ENCODE measurements around the gene ATG9B. TPM values are rescaled to one million over a fixed set of nuclear protein-coding genes. Genes with fewer than 3 reads are reported as not detected.
"Not testable (repeated sequence)": the region's sequence is repeated elsewhere in the genome, so short reads cannot be mapped to it uniquely, and the experiment has no call there.

The ATG9B gene
- total RNA-seq, 2 experiments from 2014 or later, result 7.9 to 8.6 TPM

DNA sequence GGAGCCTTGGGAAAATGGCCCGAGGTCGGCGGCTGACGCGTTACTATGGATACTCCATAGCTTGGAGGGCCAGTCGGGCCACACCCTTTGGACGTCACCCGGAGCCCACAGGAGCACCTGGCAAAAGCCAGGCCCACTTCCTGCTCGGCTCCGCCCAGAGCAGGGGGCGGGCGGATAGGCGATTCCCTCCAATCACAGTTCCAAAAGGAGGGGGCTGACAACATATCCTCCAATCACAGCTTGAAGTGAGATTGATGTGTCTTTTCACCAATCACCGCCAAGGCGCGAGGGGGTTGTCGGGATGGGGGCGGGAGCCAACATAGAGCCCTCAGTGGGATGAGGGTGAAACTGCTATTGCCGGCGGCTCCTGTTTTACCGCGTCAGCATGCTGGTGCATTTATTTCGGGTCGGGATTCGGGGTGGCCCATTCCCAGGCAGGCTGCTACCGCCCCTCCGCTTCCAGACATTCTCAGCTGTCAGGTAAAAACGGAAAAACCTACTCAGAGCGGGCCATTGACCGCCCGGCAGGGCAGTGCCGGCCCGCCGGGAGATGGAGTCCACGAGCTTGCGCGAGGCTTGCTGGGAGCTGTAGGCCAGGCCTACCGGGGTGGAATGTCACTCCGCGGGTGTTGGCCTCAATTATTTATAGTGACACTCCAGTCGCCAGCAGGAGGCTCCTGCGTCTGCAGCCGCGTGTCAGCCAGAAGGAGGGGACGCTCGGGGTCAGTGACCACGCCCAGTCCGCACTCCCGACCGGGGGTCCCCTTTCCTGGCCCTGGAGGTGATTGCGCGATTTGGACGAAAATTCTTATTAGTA is 4.0 kb upstream of the ATG9B start, which contains the start of gene ABCB8:
ABCB8 (plus strand) TSS at position 320 of the 817 bp plus-strand sequence; CDS start at position 386, 66 bp downstream.
- CTCF ChIA-PET, result interaction anchor here (0.7 to 2.1 kb wide), 27 partner anchors 10 to 141 kb away, joined by 3 to 38 read pairs (median 5); partner anchors contain the start of genes AGAP3 and FASTK
- Mint-ChIP-seq H3K4me3 (peak within 1 kb of the TSS; percentile 95), H3K9me3 (no peaks in the 10 kb centered on the region), H3K27me3 (no peaks in the 10 kb centered on the region), H3K4me1 (peaks cover 31% of the 10 kb centered on the region), H3K27ac (peak within 1 kb of the TSS; percentile 85), H3K36me3 (ENCODE audit: low read depth) (peaks cover 8% of the 10 kb centered on the region)
- POLR2A ChIA-PET, result interaction anchor here (1.3 to 2.0 kb wide), 11 partner anchors 10 to 61 kb away, joined by 3 to 50 read pairs (median 7); partner anchors contain the start of genes SLC4A2 and TMUB1
- peak; percentile 99 for DNase-seq

DNA sequence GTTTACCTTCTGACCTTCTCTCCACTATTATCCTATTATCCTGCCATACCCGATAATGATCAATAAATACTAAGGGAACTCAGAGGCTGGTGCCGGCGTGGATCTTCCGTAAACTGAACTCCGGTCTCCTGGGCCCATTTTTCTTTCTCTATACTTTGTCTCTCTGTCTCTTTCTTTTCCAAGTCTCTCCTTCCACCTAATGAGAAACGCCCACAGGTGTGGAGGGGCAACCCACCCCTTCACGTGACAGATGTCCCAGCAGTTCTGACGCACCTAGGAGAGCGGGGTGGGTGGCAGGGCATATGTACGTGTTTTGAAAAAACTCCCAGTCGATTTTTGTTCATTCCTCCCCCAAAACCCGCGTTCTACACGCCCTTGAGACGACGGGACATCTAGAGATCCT is 3.4 kb upstream of the ATG9B start:
- ChIA-PET POLR2A (interaction anchor here (1.3 to 2.0 kb wide), 11 partner anchors 11 to 61 kb away, joined by 3 to 50 read pairs (median 7); partner anchors contain the start of genes SLC4A2 and TMUB1), CTCF (interaction anchor here (0.9 to 2.1 kb wide), 22 partner anchors 9 to 129 kb away, joined by 3 to 38 read pairs (median 6); partner anchors contain the start of gene AGAP3)
- H3K27ac Mint-ChIP-seq, result peak overlapping the region; percentile 85
- H3K4me3 Mint-ChIP-seq, result peak overlapping the region; percentile 95
- H3K9me3 Mint-ChIP-seq; H3K36me3 Mint-ChIP-seq (ENCODE audit: low read depth); DNase-seq; H3K27me3 Mint-ChIP-seq: not testable (repeated sequence)
- H3K4me1 Mint-ChIP-seq, result peaks cover 31% of the 10 kb centered on the region

DNA sequence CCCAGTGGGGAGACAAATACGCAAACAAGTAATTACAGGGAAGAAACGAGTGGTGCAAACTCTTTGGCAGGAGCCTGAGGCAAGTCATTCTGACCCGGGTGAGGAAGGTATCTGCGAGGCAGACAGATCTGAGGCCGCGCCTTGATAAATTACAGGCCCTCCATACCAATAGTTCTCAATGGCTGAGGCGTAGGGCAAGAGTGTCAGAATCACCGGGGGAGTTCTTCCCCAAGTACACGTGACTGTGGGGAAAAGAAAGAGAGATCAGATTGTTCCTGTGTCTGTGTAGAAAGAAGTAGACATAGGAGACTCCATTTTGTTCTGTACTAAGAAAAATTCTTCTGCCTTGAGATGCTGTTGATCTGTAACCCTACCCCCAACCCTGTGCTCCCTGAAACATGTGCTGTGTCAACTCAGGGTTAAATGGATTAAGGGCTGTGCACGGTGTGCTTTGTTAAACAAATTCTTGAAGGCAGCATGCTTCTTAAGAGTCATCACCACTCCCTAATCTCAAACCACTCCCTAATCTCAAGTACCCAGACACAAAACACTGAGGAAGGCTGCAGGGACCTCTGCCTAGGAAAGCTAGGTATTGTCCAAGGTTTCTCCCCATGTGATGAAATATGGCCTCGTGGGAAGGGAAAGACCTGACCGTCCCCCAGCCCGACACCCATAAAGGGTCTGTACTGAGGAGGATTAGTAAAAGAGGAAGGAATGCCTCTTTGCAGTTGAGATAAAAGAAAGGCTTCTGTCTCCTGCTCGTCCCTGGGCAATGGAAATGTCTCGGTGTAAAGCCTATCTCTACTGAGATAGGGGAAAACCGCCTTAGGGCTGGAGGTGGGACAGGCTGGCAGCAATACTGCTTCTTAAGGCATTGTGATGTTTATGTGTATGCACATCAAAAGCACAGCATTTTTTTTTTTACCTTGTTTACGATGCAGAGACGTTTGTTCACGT is 2.8 kb upstream of the ATG9B start:
- ChIA-PET CTCF (interaction anchor here (1.0 to 2.1 kb wide), 13 partner anchors 8 to 129 kb away, joined by 3 to 38 read pairs (median 7); no protein-coding TSS in a partner anchor), POLR2A (interaction anchor here (1.5 to 2.0 kb wide), 10 partner anchors 10 to 57 kb away, joined by 4 to 50 read pairs (median 8); partner anchors contain the start of genes SLC4A2 and TMUB1)
- H3K27me3 Mint-ChIP-seq; DNase-seq; H3K36me3 Mint-ChIP-seq (ENCODE audit: low read depth); H3K9me3 Mint-ChIP-seq: not testable (repeated sequence)
- Mint-ChIP-seq H3K27ac (peak overlapping the region; percentile 85), H3K4me3 (peak overlapping the region; percentile 95), H3K4me1 (peaks cover 31% of the 10 kb centered on the region)

DNA sequence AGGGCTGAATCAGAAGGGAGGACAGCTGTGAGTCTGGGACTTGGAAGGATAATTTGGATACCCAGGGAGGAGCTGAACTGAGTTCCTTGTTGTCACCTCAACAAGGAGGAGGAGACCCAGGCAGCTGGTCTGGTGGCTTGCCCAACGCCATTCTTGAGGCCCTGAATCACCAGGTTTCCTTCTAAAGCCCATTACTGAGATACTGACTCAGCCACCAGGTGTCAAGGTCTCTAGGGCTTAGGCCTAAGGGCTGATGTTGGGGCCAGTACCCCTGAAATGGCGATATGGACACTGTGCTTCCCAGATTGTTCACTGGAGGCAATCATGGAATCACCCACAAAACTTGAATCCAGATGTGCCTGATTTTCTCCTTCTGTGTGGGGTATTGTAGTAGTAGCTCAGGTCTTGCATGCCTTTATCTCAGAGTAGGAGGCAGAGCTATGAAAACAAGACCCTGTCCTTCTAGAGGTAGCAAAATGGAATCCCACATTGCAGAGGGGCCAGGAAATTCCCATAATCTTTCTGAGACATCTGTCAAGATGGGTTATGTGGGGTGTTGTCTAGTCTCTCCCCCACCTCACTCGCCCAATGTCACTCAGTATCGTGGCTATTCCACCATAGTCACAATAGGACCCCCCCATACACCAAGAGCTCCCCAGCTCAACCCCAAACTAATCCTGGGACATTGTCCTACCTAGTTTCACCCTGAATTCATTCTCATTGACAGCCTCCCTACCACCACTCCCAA is 1.8 kb upstream of the ATG9B start:
- ChIA-PET CTCF (interaction anchor here (1.0 to 1.8 kb wide), 6 partner anchors 8 to 84 kb away, joined by 3 to 10 read pairs (median 4); no protein-coding TSS in a partner anchor), POLR2A (interaction anchor here (1.8 to 1.9 kb wide), 2 partner anchors 12 to 15 kb away, joined by 5 to 7 read pairs; no protein-coding TSS in a partner anchor)
- Mint-ChIP-seq H3K4me3 (no peak overlapping the region), H3K27me3 (peaks cover 6% of the 10 kb centered on the region), H3K27ac (no peak overlapping the region), H3K4me1 (peaks cover 26% of the 10 kb centered on the region), H3K36me3 (ENCODE audit: low read depth) (peaks cover 3% of the 10 kb centered on the region), H3K9me3 (no peaks in the 10 kb centered on the region)
- DNase-seq, result no peak

DNA sequence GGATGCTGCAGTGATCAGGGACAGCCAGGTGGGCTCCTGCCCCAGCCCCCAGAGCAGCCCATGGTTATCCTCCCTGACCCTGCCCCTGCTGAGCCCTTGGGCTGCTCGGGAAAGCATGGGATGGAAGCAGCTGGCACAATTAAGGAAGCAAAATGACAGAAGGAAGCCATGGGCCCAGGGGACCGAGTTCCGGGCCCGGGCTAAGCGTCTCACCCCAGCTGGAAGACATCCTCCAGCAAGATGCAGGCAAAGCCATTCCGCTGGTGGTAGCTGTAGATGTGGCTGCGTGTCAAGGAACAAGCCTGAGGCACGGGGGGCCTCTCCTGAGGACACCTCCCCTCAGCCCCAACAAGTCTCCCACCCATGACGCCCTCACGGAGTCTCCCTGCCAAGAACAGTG is 1.1 kb downstream of the ATG9B start:
- ChIA-PET CTCF (interaction anchor here (2.0 kb wide), 1 partner anchor 38 kb away, joined by 8 read pairs; no protein-coding TSS in a partner anchor), POLR2A (no interaction called here)
- Mint-ChIP-seq H3K36me3 (ENCODE audit: low read depth) (peaks cover 3% of the 10 kb centered on the region), H3K27me3 (peaks cover 31% of the 10 kb centered on the region), H3K9me3 (no peaks in the 10 kb centered on the region), H3K27ac (no peak overlapping the region), H3K4me3 (no peak overlapping the region), H3K4me1 (peaks cover 30% of the 10 kb centered on the region)
- DNase-seq, result no peak

DNA sequence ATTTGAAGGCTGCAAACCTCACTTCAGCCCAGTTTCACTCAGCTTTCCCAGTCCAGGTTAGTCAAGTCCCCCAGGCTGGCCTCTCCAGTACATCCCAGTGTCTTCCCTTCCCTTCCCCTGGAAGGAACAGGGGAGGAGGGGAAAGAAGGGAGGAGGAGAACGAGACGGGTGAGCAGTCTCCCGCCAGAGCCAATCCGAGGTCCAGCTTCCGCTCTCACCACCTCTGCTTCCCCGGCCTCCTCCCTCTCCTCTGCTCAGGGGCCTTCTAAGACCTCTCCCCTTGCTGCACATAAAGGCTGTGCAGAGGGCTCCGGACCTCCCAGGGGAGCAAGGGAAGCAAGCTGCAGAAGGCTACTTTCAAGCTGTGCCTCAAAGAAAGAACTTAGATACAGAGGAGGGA is 4.1 kb downstream of the ATG9B start:
- Mint-ChIP-seq H3K27ac (no peak overlapping the region), H3K4me3 (no peak overlapping the region), H3K9me3 (no peaks in the 10 kb centered on the region), H3K36me3 (ENCODE audit: low read depth) (peaks cover 6% of the 10 kb centered on the region), H3K4me1 (peaks cover 41% of the 10 kb centered on the region), H3K27me3 (peaks cover 32% of the 10 kb centered on the region)
- no peak for DNase-seq
- ChIA-PET CTCF (interaction anchor here (1.1 to 5.7 kb wide), 4 partner anchors 11 to 112 kb away, joined by 3 to 57 read pairs (median 7); no protein-coding TSS in a partner anchor), POLR2A (interaction anchor here (3.4 to 7.7 kb wide), 2 partner anchors 8 to 11 kb away, joined by 34 to 50 read pairs; partner anchors contain the start of gene ABCB8)

DNA sequence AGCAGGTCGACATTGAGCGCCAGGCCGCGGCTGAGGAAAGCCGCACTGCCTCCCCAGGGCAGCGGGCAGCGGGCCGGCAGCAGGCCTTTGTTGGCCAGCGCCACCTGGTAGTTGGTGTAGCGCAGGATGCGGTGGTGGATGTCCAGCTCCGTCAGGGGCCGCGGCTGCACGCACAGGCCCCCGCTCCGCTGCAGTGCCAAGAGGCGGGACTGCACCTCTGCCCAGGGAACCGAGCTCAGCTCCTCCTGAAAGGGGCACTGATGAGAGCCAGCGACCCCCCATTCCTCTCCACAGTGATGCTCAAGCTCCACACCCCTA is 5.2 kb downstream of the ATG9B start:
- no peak overlapping the region for H3K27ac Mint-ChIP-seq
- peaks cover 32% of the 10 kb centered on the region for H3K27me3 Mint-ChIP-seq
- no peaks in the 10 kb centered on the region for H3K9me3 Mint-ChIP-seq
- peak overlapping the region; percentile 18 for H3K4me3 Mint-ChIP-seq
- H3K4me1 Mint-ChIP-seq, result peaks cover 52% of the 10 kb centered on the region
- H3K36me3 Mint-ChIP-seq (ENCODE audit: low read depth), result peaks cover 14% of the 10 kb centered on the region
- ChIA-PET POLR2A (interaction anchor here (0.6 to 7.7 kb wide), 8 partner anchors 9 to 263 kb away, joined by 3 to 50 read pairs (median 4); partner anchors contain the start of gene ABCB8), CTCF (interaction anchor here (0.9 to 5.7 kb wide), 28 partner anchors 9 to 517 kb away, joined by 3 to 57 read pairs (median 4); partner anchors contain the start of genes ABCB8 and SLC4A2)
- DNase-seq, result no peak

DNA sequence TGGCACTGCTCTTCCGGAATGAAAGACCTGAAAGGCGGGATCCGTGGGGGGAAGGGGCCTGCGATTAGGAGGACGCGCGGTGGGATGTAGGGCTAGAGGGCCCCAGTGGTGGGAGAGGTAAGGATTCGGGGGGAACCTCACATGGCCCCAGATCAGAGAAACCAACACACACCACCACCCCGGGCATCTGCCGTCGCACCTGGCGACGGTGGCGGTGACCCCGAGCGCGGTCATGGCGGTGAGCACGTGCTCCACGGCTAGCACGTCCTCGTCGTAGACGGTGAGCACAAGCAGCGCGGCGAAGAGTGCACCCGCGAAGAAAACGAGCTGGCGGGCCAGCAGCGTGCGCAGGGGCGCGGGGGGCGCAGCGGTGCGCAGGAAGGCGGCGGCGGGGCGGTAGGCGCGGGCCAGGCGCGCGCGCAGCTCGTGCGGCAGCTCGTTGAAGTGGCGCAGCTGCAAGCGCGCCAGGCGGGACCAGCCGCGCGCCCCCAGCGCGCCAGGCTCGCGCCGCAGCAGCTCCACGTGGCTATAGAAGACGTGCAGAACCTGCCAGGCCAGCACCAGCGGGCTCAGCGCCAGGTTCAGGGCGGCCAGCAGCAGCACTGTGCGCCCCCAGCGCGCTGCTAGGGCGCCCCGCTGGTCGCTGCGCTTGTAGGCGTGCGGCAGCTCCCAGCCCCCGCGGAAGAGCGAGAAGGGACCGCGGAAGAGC is 5.7 kb downstream of the ATG9B start:
- CTCF ChIA-PET, result interaction anchor here (0.6 to 5.7 kb wide), 39 partner anchors 8 to 516 kb away, joined by 3 to 57 read pairs (median 4); partner anchors contain the start of genes ABCB8, FASTK, NOS3 and SLC4A2
- Mint-ChIP-seq H3K36me3 (ENCODE audit: low read depth) (peaks cover 14% of the 10 kb centered on the region), H3K4me1 (peaks cover 58% of the 10 kb centered on the region), H3K27ac (no peak overlapping the region), H3K4me3 (peak overlapping the region; percentile 66), H3K27me3 (peaks cover 32% of the 10 kb centered on the region), H3K9me3 (no peaks in the 10 kb centered on the region)
- peak; percentile 38 for DNase-seq
- POLR2A ChIA-PET, result interaction anchor here (0.6 to 7.7 kb wide), 10 partner anchors 9 to 570 kb away, joined by 3 to 50 read pairs (median 4); partner anchors contain the start of gene ABCB8

DNA sequence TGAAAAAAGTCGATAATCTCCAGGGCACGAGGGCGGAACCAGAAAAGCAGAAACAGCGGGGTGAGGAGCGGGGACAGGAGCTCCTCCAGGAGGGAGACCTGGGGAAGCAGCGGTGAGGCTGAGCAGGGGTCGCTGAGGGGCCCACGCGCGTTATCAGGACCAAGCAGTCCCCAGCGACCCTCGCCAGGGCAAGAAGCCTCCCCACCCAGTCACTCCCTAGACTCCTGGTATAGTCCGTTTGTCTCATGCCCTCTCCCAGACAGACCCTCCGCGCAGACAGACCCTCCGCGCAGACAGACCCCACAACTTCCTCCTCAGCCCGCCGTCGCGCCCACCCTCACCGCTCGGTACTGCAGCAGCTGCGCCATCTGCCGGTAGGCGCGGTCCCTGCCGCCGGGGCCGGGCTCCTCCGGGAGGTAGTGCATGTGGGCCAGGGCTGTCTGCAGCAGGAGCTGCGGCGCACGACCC is 6.3 kb downstream of the ATG9B start:
- Mint-ChIP-seq H3K9me3 (no peaks in the 10 kb centered on the region), H3K4me3 (peak overlapping the region; percentile 66), H3K27ac (no peak overlapping the region), H3K4me1 (peaks cover 61% of the 10 kb centered on the region), H3K36me3 (ENCODE audit: low read depth) (peaks cover 14% of the 10 kb centered on the region), H3K27me3 (peaks cover 32% of the 10 kb centered on the region)
- DNase-seq, result peak; percentile 82
- CTCF ChIA-PET, result interaction anchor here (0.6 to 5.7 kb wide), 39 partner anchors 8 to 516 kb away, joined by 3 to 57 read pairs (median 4); partner anchors contain the start of genes ABCB8, FASTK, NOS3 and SLC4A2
- POLR2A ChIA-PET, result interaction anchor here (0.6 to 7.7 kb wide), 10 partner anchors 8 to 569 kb away, joined by 3 to 50 read pairs (median 4); partner anchors contain the start of gene ABCB8

DNA sequence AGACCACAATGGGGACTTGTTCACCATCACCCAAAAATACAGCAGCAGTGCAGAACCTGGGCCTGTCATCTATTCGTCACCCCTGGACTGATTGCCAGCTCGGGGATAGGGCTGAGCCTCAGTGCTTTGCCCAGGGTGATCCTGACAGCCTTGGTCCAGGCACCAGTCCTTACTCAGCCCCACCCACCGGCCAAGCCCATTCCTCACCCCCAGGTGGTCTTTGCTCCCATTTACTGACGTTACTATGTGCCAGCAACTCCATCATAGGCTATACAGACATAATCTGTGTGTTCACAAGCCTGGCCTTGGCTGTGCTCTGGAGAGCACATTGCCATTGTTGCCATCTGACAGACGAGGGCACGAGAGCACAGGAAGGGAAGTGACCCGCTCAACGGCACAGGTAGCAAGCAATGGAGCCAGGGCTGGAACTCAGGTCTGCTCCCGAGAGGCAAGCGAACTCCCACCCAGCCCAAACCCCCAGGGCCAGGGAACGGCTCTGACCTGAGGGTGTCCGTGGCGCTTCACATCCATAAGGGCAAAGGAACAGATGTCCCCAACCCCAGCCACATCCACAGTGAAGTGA is 6.8 kb downstream of the ATG9B start:
- Mint-ChIP-seq H3K4me1 (peaks cover 67% of the 10 kb centered on the region), H3K4me3 (peak overlapping the region; percentile 66), H3K27ac (no peak overlapping the region), H3K9me3 (no peaks in the 10 kb centered on the region), H3K27me3 (peaks cover 32% of the 10 kb centered on the region), H3K36me3 (ENCODE audit: low read depth) (peaks cover 17% of the 10 kb centered on the region)
- ChIA-PET CTCF (interaction anchor here (0.6 to 5.7 kb wide), 23 partner anchors 8 to 278 kb away, joined by 3 to 57 read pairs (median 5); partner anchors contain the start of genes ABCB8, FASTK, NOS3 and SLC4A2), POLR2A (interaction anchor here (0.6 to 7.7 kb wide), 7 partner anchors 9 to 93 kb away, joined by 3 to 50 read pairs (median 4); partner anchors contain the start of gene ABCB8)
- DNase-seq, result no peak
